ENCODE results near the gene CTNNBL1. TPM values are rescaled to one million over a fixed set of nuclear protein-coding genes. Genes with fewer than 3 reads are reported as not detected.

CTNNBL1 gene
- total and polyA plus RNA-seq, 12 donors = 42.2 to 104 (median 52.0) TPM

- DNase-seq = no peak
- Histone ChIP-seq H3K36me3 (peaks cover 0 to 62% (median 4%) of the 10 kb centered on the region in 9 donors), H3K9me3 (peaks cover 0 to 11% (median 0%) of the 10 kb centered on the region in 11 donors), H3K27ac (no peak overlapping the region), H3K4me1 (peaks cover 0 to 8% (median 0%) of the 10 kb centered on the region in 9 donors), H3K4me3 (no peak overlapping the region), H3K27me3 (no peaks in the 10 kb centered on the region)
- no peak for ATAC-seq
- TF ChIP-seq CTCF (IDR thresholded peaks at IDR 0.05) = no peak
- intact Hi-C loops (cut with DNase I) = no loop called here
- WGBS, 2 donors = 89 to 90% methylated on average over 7 of the region's 7 CpGs
These were observed 102.9 kb downstream of the CTNNBL1 start for GRCh38 chr20:37796733-37797132.

GRCh38 chr20:37797669-37798175, 103.9 kb downstream of the CTNNBL1 start:
- H3K9me3 ChIP-seq = peaks cover 0 to 4% (median 0%) of the 10 kb centered on the region in 11 donors
- WGBS, 2 donors = 88 to 89% methylated on average over 4 of the region's 4 CpGs
- TF ChIP-seq CTCF (IDR thresholded peaks at IDR 0.05) = no peak
- intact Hi-C loops (cut with DNase I) = no loop called here
- H3K4me1 ChIP-seq = peaks cover 0 to 8% (median 0%) of the 10 kb centered on the region in 9 donors
- ATAC-seq = no peak
- H3K4me3 ChIP-seq = no peak overlapping the region
- H3K27ac ChIP-seq = no peak overlapping the region
- DNase-seq = no peak
- H3K27me3 ChIP-seq = no peaks in the 10 kb centered on the region
- peaks cover 0 to 57% (median 4%) of the 10 kb centered on the region in 9 donors for H3K36me3 ChIP-seq

- peaks cover 0 to 61% (median 4%) of the 10 kb centered on the region in 9 donors for H3K36me3 ChIP-seq
- intact Hi-C loops (cut with DNase I) = no loop called here
- H3K27me3 ChIP-seq = no peaks in the 10 kb centered on the region
- no peak for TF ChIP-seq CTCF (IDR thresholded peaks at IDR 0.05)
- 97% methylated on average over 2 of the region's 2 CpGs for WGBS, 2 donors
- H3K9me3 ChIP-seq = no peaks in the 10 kb centered on the region
- no peak overlapping the region for H3K4me3 ChIP-seq
- H3K4me1 ChIP-seq = peaks cover 0 to 8% (median 0%) of the 10 kb centered on the region in 9 donors
- ATAC-seq = no peak
- DNase-seq = no peak
- no peak overlapping the region for H3K27ac ChIP-seq
These were observed 104.5 kb downstream of the CTNNBL1 start for GRCh38 chr20:37798312-37798711.

- intact Hi-C loops (cut with DNase I) = no loop called here
- no peak for DNase-seq
- WGBS, 2 donors = 88 to 93% methylated on average over 4 of the region's 4 CpGs
- H3K9me3 ChIP-seq = no peaks in the 10 kb centered on the region
- H3K36me3 ChIP-seq = peaks cover 0 to 71% (median 13%) of the 10 kb centered on the region in 9 donors
- H3K4me1 ChIP-seq = peaks cover 0 to 23% (median 0%) of the 10 kb centered on the region in 9 donors
- no peak for TF ChIP-seq CTCF (IDR thresholded peaks at IDR 0.05)
- no peak overlapping the region for H3K4me3 ChIP-seq
- no peaks in the 10 kb centered on the region for H3K27me3 ChIP-seq
- ATAC-seq = peak in 1 of 8 donors; percentile 74
- H3K27ac ChIP-seq = no peak overlapping the region
These were observed 106.8 kb downstream of the CTNNBL1 start for GRCh38 chr20:37800618-37801017.

Data from heart right ventricle (tissue), 16 donors.